Eye (tissue), 1 donor: ENCODE data around the gene TMOD2.
"Not testable (repeated sequence)": the region's sequence is repeated elsewhere in the genome, so short reads cannot be mapped to it uniquely, and the experiment has no call there.

ENCODE experiments used
- DNase-seq: peaks from one replicate; pipeline ENCODE4 v3.0.0-alpha.2; 2015

Gene TMOD2

GRCh38 chr15:51775967-51776816 lies 24.8 kb downstream of the TMOD2 start:
- DNase-seq, result peak; percentile 76

- peak; percentile 93 for DNase-seq
These were observed 25.7 kb downstream of the TMOD2 start for GRCh38 chr15:51776952-51777569.

DNA sequence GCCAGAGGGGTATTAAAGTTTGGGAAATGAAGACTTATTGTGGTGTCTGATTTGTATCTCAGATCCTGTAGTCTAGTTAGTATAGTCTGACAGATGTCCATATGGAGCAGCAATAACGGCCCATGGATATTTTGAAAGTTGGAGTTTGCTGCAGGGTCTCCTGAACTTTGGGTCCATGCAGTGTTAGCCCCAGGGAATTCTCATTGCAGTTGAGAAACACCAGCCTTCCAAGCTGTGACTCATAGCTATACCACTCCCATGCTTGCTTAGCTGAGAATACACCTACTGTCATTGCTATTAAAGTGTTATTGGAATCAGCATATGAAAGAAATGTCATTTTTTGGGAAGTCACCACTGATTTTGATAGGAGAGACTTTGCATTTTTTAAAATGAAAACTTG lies 29.2 kb downstream of the TMOD2 start:
- DNase-seq, result no peak

DNA sequence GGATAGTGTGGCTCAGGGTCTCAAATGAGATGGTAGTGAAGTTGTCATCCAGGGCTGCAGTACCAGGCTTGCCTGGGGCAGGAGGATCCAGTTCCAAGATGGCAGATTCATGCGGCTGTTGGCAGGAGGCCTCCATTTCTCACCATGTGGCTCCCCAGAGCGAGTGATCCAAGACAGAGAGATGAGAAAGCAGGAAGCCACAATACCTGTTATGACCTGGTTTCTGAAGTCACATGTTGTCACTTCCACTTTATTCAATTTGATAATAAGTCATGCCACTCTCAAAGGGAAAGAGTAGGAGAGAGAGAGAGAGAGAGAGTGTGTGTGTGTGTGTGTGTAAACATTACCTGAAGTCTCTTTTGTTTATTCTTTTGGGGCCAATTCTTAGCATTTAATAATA lies 30.1 kb downstream of the TMOD2 start:
- no peak for DNase-seq

DNA sequence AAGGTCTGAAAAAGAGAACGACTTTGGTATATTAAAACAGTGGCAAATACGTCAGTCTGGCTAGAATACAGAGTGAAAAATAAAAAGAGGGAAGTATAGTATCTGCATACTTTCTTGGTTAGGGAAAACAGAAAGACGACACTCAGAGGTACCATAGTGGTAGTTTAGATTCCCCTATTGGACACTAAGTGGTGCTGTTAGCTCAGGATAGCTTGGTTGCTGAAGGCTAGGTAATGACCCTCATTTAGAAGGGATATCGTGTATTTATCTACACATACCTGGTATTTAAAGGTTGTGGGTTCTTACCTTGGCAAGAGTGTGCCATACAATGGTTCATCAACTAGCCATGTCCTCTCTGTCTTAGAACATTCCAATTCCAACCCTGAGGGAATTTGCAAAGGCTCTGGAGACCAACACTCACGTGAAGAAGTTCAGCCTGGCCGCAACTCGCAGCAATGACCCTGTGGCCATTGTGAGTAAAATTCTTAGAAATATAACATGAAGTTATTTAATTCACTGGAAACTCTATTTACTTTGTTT lies 31.0 kb downstream of the TMOD2 start:
- no peak for DNase-seq

- no peak for DNase-seq
These were observed 32.6 kb downstream of the TMOD2 start for GRCh38 chr15:51783967-51784366.

GRCh38 chr15:51787130-51787529 lies 35.7 kb downstream of the TMOD2 start:
- not testable (repeated sequence) for DNase-seq

DNA sequence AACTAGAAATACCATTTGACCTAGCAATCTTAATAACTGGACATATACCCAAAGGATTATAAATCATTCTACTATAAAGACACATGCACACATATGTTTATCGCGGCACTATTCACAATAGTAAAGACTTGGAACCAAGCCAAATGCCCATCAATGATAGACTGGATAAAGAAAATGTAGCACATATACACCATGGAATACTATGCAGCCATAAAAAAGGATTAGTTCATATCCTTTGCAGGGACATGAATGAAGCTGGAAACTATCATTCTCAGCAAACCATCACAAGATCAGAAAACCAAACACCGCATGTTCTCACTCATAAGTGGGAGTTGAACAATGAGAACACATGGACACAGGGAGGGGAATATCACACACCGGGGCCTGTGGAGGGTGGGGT lies 41.1 kb downstream of the TMOD2 start:
- DNase-seq, result not testable (repeated sequence)

GRCh38 chr15:51793521-51794305 lies 42.3 kb downstream of the TMOD2 start:
- DNase-seq, result peak; percentile 82

- DNase-seq, result peak; percentile 28
These were observed 45.5 kb downstream of the TMOD2 start for GRCh38 chr15:51796847-51797401.

DNA sequence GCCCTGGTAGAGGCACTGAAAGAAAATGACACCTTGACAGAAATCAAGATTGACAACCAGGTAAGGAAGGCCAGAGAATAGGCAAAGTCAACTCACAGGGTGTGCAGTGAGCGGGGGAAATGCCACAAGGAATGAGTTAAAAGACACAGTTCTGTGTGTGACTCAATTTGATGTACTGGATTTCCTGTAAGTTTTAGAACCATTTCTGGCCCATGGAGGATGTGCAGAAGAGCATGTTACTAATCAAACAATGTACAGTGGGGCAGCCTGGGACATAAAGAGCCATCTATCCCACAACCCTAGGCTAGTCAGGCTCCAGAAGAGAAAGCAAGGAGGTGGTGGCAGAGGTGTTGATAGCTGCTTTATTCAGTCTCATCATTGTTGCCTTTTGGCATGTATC lies 46.9 kb downstream of the TMOD2 start:
- no peak for DNase-seq

- DNase-seq, result no peak
These were observed 48.2 kb downstream of the TMOD2 start for GRCh38 chr15:51799282-51800252.

DNA sequence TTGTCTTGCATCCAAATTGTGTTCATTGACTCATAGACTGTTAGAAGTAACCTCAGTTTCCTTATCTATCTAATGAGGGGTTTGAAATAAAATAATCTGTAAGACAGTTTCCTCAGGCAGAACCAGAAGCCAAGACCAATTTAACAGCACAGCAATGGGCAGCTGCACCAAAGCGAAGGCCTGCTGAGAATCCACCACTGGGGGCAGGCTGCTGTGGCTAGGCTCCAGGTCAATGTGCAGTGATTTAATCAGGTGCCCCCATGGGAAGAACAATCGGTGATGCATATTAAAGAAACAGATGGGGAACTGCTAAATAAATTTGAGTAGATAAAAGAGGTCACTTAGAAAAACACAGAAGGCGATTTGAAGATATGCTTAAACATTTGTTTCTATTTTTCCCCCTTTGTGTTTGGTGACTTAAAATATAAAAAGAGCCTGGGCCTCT lies 50.0 kb downstream of the TMOD2 start:
- DNase-seq, result peak; percentile 74

DNA sequence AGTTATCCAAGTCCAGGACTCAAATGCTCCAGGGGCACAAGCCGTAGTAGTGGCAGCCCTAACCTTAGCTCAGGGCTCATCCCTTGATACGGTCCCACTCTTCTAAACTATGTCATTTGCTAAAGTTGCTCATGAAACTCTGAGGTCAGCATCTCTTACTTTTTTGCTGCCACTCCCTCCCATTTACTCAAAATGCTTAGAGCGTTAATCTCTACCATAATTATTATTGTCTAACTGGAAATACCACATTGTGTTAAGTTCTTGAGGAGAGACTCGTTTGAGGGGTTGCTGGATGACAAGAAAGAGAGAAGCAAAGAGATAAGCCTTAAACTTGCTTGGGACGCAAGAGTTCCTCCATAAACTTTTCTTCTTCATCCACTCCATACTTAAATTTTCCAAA lies 51.2 kb downstream of the TMOD2 start:
- DNase-seq, result no peak

DNA sequence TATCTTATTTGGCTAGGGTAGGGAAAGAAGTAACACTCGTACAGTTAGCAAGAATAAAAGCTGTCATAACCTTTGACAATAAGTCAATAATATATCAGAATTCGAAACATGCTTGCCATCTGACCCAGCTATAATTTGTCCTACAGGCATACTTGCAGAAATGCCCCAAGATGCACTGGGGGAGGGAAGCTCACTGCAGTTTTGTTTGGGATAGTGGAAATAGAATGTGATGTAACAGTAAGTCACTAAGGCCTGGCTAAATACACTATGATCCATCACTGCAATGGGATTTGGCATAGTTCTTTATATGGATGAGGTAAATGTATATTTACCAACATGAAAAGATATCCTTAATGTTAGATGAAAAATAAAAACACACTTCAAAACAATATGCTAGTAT lies 52.6 kb downstream of the TMOD2 start:
- no peak for DNase-seq

GRCh38 chr15:51806123-51806522 lies 54.7 kb downstream of the TMOD2 start:
- DNase-seq, result no peak

DNA sequence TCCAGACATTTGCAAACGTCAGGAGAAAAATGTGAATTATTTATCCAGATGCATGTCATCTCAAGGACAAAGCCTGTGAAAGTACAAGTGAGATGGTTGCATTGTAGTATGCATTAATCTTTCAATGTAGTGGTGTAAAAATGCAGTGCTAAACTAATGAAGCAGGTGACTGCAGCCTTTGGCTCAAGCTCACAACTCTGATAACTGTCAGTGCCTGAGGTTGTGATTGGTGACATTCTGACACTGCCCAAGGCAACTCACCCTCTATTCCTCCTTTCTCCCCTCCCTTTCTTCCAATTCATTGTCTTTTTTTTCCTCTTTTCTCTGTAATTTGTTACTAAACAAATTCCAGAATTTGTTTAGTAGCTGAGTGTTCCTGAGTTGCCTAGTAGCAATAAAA lies 58.1 kb downstream of the TMOD2 start:
- no peak for DNase-seq

- no peak for DNase-seq
These were observed 61.2 kb downstream of the TMOD2 start for GRCh38 chr15:51812598-51812997.

DNA sequence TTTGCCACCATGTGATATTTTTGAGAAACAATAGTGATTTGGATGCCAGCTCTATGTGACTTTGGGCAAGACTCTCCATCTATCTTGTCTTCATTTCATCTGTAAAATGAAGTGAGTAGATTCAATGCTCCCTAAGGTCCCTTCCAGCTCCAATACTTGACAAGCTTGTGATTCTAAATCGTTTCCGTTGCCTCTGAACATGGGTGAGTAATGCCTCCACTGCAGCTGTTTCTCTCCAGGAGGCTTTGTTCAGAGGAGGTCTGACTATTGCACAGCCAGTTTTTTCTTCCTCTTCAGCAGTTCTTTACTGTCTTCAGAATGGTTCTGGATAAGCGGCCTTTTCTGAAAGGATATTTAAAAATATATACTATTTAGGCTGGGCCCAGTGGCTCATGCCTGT lies 63.2 kb downstream of the TMOD2 start:
- DNase-seq, result no peak

DNA sequence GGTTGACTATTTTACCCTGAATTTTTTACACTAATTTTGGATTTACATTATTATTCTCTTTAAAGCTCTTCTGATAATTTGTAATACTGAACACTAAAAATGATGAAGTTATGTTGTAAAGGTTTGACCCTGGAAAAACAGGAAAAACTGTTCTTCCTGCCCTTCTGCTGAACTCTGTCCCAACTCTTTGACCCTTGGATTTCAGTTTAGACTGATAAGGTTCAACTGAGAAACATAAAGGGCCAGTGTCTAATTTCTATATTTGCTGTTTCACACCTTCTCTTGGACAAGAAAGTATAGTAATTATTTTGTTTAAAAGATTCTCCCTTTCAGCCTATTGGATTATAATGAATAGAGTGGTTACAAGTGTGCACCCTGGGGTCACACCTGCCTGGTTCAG lies 65.2 kb downstream of the TMOD2 start:
- DNase-seq, result no peak

DNA sequence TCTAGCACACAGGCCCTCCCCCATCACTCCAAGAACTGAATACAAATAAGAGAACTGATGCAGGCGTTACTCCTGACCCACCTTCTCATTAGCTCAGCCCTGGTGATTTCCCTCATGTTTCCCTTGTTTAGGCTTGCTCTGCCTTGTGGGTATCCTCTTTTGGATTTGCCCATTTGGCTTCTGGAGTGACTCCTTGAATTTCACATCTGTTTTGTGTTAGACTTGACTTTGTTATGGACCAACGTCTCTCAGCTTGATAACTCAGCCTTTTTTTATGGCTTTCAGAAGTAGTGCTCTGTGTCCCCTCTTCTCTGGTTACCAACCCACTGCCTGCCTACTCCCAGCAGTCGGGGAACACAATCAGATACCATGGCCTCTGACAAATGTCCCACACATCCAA lies 66.8 kb downstream of the TMOD2 start:
- no peak for DNase-seq

DNA sequence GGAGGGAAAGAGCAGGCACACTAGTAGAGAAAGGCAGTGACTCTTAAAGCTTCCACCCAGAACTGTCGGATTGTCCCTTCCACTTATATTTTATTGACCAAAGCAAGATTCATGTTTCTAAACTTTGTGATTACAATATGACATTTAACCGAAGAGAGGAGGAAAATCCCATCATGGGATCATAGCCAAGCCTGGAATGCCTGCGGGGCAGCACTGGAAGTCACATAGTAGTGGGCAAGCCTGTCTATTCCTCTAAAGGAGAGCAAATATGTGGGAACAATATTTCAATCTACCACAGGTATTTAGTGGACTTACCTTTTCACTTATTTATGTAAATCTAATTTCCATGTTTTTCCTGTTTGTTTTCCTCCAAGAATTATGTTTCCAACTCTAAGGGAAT lies 74.3 kb downstream of the TMOD2 start:
- no peak for DNase-seq
